Measurements from ENCODE around the gene KIF5C. TPM values are rescaled to one million over a fixed set of nuclear protein-coding genes. Genes with fewer than 3 reads are reported as not detected.

KIF5C gene
- total RNA-seq, 2 experiments from 2014 or later = 10.2 to 11.1 TPM

DNA sequence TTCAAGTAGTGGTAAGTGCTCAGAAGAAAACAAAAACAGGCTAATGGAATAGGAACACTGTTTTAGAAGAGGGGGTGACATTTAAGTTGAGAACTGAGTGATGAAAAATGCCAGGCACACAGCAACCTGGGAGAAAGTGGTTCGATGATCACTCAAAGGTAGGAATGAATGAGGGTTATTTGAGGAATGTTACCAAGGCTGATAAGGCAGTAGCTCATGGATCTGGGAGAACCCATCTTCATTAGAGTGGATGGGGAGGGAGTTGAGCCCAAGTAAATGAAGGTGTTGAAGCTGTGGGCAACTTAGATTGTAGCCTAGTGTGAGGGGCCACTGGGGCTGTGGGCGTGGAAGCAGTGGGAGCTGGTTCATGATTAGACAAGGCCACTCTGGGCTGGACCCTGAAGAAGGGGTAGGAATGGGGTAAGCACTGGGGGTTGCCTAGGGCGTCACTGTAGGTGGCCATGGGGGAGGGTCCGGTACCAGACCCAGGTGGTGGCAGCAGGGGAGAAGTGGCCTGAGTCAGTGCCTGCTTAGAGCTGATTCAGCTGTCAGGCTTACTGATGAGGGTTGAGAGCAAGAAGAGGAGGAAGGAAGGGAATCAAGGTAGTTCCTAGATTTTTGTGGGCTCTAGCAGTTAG is 141.0 kb downstream of the KIF5C start:
- DNase-seq = no peak
- Mint-ChIP-seq H3K27ac (no peak overlapping the region), H3K4me1 (ENCODE audit: low read depth) (no peaks in the 10 kb centered on the region), H3K9me3 (no peaks in the 10 kb centered on the region), H3K4me3 (no peak overlapping the region), H3K27me3 (peaks cover 1% of the 10 kb centered on the region), H3K36me3 (ENCODE audit: low read depth) (no peaks in the 10 kb centered on the region)
- intact Hi-C loops (cut with micrococcal nuclease) = no loop called here
- TF ChIP-seq, protein P1, sequence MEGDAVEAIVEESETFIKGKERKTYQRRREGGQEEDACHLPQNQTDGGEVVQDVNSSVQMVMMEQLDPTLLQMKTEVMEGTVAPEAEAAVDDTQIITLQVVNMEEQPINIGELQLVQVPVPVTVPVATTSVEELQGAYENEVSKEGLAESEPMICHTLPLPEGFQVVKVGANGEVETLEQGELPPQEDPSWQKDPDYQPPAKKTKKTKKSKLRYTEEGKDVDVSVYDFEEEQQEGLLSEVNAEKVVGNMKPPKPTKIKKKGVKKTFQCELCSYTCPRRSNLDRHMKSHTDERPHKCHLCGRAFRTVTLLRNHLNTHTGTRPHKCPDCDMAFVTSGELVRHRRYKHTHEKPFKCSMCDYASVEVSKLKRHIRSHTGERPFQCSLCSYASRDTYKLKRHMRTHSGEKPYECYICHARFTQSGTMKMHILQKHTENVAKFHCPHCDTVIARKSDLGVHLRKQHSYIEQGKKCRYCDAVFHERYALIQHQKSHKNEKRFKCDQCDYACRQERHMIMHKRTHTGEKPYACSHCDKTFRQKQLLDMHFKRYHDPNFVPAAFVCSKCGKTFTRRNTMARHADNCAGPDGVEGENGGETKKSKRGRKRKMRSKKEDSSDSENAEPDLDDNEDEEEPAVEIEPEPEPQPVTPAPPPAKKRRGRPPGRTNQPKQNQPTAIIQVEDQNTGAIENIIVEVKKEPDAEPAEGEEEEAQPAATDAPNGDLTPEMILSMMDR (IDR thresholded peaks at IDR 0.05) = no peak
- POLR2A ChIA-PET = no interaction called here
- ATAC-seq = no peak
- CTCF ChIA-PET = interaction anchor here (1.0 to 5.7 kb wide), 20 partner anchors 8 to 1017 kb away, joined by 3 to 66 read pairs (median 4); partner anchors contain the start of gene LYPD6B

DNA sequence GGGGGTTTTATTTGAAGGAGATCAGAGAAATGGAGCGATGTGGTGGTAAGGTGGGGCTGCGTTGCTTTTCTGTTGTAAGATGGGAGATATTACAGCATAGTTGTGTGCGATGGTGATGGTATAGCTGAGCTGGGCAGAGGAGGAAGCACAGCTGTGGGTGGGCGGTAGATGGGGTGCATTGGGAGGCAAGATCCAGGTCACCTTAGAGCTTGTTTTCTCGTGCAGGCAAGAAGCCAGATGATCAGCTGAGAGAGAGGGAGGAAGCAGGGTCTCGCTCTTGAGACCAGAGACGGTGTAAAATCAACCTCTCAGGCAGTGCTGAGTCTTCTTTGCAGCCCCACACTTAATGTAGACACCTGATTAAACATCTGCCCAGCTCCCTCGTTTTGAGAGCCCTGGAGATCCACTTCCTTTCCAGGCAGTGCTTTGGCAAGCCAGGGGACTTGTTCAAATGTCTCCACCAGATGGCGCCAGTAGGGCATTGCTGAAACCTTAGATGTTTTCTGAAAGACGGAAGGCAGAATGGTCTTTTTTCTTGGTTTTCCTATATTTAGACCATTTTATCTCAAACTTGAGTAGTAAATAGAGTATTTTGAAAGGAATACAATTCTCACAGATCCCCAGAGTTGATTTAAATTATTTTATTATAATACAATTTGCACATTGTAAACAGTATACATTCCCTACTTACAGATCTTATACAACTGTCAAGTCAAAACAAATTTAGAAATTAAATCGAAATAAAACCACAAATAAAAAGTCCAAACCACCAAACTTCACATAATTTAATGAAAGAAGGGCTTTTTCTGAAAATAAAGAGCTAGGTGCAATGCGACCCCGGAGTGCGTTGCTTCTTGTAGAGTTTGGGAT is 142.3 kb downstream of the KIF5C start:
- Mint-ChIP-seq H3K9me3 (no peaks in the 10 kb centered on the region), H3K27me3 (peaks cover 1% of the 10 kb centered on the region), H3K4me3 (no peak overlapping the region), H3K36me3 (ENCODE audit: low read depth) (no peaks in the 10 kb centered on the region), H3K4me1 (ENCODE audit: low read depth) (no peaks in the 10 kb centered on the region), H3K27ac (no peak overlapping the region)
- ChIA-PET POLR2A (no interaction called here), CTCF (interaction anchor here (0.6 to 5.7 kb wide), 62 partner anchors 9 to 1018 kb away, joined by 3 to 66 read pairs (median 4); partner anchors contain the start of gene LYPD6B)
- TF ChIP-seq, protein P1 (IDR thresholded peaks at IDR 0.05) = peak; percentile 79
- intact Hi-C loops (cut with micrococcal nuclease) = loop anchor here (1.0 kb wide), 1 partner anchor 544 kb away; no protein-coding TSS in a partner anchor
- ATAC-seq = peak; percentile 66
- peak; percentile 87 for DNase-seq

DNA sequence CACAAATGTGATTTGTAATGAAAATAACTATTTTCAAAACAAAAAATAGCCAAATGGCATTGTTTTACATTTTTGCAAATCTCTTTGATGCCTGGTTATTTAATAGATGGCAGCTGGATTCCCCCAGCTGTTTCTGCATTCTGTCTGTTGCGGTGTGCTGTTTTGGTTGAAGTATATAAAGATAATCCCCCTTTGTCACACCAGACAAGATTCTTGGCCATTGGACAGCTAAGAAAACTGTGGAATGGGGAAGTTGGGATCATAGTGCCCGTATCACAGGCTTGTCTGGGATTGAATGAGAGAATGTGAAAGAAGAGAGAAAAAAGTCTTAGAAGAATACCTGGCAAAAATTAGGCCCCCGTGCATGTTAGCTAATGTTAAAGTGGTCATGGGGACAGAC is 144.0 kb downstream of the KIF5C start:
- ChIA-PET CTCF (interaction anchor here (0.7 to 4.4 kb wide), 6 partner anchors 13 to 542 kb away, joined by 3 to 29 read pairs (median 5); no protein-coding TSS in a partner anchor), POLR2A (interaction anchor here (1.0 kb wide), 1 partner anchor 407 kb away, joined by 3 read pairs; no protein-coding TSS in a partner anchor)
- Mint-ChIP-seq H3K27ac (no peak overlapping the region), H3K27me3 (peaks cover 1% of the 10 kb centered on the region), H3K9me3 (no peaks in the 10 kb centered on the region), H3K36me3 (ENCODE audit: low read depth) (no peaks in the 10 kb centered on the region), H3K4me1 (ENCODE audit: low read depth) (no peaks in the 10 kb centered on the region), H3K4me3 (no peak overlapping the region)
- TF ChIP-seq, protein P1 (IDR thresholded peaks at IDR 0.05) = no peak
- ATAC-seq (no peak), DNase-seq (no peak)
- intact Hi-C loops (cut with micrococcal nuclease) = no loop called here

DNA sequence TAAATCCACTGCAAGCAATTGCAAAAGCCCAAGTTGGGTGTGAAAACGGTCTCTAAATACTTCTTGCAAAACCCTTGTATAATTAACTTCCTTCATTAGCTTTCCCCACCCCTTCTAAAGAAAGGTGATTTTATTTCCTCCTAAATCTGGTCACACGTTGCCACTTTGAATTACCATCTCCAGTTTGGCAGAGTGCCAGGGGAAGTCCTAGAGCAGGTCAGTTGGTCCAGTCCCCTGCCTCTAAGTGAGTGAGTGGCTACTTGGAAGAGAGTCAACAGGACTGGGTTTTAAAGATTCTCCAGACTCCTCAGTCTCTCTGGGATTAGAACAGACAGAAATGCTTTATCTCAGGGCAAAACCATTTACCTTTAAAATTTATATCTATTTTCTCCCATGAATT is 144.7 kb downstream of the KIF5C start:
- POLR2A ChIA-PET = interaction anchor here (1.0 kb wide), 1 partner anchor 406 kb away, joined by 3 read pairs; no protein-coding TSS in a partner anchor

More for the DNA sequence above, 144.7 kb downstream of the KIF5C start:
- H3K9me3 Mint-ChIP-seq = no peaks in the 10 kb centered on the region
- H3K27me3 Mint-ChIP-seq = peaks cover 2% of the 10 kb centered on the region
- no peaks in the 10 kb centered on the region for H3K36me3 Mint-ChIP-seq (ENCODE audit: low read depth)
- no peak for DNase-seq
- no peak overlapping the region for H3K27ac Mint-ChIP-seq
- CTCF ChIA-PET = interaction anchor here (0.7 to 1.7 kb wide), 3 partner anchors 293 to 541 kb away, joined by 3 to 7 read pairs (median 3); no protein-coding TSS in a partner anchor
- H3K4me1 Mint-ChIP-seq (ENCODE audit: low read depth) = no peaks in the 10 kb centered on the region
- ATAC-seq = no peak
- intact Hi-C loops (cut with micrococcal nuclease) = no loop called here
- TF ChIP-seq, protein P1 (IDR thresholded peaks at IDR 0.05) = no peak
- H3K4me3 Mint-ChIP-seq = no peak overlapping the region

Data from activated CD8-positive, alpha-beta T cell treated with anti-CD3 and anti-CD28 coated beads for 36 hours (primary cell).